TTC549 (cell line): ENCODE results near the gene STIM2.
"Not testable (repeated sequence)": the region's sequence is repeated elsewhere in the genome, so short reads cannot be mapped to it uniquely, and the experiment has no call there.

Source experiments
- FAIRE-seq: peaks from 2 replicates; lab custom pipeline; 2012; peaks lifted over from hg19 to GRCh38; lab: Jason Lieb, UNC

Gene STIM2

DNA sequence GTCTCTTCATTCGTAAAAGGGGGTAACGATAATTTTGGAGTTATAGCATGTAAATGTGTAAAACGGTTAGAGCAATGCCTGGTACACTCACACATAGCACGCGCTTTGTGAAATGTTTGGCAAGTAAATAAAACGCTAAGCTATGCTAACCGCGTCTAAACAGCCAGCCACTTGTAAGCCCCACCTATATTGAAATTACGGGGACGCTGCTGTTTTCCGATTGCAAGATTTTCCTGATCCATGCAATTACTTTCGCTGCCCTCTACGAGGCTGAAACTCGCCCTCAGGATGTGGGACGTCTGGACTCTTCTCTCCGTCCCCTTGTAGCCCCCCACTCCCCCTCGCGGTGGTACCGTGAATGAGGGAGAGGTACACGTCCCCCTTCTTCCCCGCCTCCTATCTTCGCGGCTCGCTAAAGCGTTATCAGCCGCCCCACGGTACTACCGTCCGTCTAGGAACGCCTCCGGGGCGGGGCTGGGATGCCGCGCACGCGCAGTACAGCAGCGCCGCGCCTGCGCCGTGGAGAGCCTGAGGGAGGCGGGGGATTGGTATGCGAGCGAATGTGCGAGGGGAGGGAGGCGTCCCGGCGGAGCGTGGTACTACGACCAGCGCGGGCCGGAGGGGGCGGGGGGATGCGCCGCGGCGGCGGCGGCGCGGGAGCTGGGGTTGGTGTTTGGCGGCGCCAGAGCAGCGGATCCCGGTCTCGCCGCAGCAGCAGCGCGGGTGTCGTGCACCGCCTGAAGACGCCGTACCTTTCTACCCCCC is at the start of gene STIM2:
STIM2 (plus strand) TSS at position 685 of the 765 bp plus-strand sequence.
- peak; percentile 28 for FAIRE-seq

DNA sequence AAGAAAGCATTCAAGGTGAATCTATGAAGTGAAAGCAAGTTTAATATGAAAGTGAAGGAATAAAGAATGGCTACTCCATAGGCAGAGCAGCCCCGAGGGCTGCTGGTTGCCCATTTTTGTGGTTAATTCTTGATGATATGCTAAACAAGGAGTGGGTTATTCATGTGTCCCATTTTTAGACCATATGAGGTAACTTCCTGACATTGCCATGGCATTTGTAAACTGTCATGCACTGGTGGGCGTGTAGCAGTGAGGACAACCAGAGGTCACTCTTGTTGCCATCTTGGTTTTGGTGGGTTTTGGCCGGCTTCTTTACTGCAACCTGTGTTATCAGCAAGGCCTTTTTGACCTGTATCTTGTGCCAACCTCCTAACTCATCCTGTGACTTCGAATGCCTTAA is 49.1 kb upstream of the STIM2 start:
- FAIRE-seq: not testable (repeated sequence)

DNA sequence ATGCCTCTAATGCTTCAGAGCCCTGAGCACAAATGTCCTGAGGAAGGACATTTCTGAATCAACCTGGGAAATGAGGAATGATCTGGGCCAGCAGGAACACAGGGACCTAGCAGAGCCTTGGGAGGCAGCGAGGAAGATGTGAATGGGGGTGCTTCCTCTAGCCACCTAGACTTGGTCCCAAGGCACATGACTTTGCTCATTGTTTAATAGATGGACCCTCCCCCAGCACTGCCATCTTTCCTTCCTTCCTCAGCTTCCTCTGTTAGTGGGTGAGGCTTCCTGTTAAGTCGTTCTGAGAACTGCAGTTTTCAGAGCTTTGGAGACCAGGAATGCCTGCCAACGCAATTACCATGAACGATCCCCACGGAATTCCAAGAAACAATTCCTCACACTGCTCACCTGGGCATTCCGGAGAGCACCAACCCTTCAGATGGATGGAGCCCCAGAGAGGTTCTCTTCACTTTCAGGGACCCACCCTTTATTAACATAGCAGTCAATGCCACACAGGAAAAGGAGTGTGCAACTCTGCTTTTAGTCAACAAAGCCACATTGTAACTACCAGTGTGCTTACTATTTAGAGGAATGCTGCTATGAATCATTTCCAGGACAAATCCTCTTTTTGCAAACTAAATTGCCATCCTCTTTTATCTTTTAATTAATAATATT is 48.5 kb upstream of the STIM2 start:
- no peak for FAIRE-seq

DNA sequence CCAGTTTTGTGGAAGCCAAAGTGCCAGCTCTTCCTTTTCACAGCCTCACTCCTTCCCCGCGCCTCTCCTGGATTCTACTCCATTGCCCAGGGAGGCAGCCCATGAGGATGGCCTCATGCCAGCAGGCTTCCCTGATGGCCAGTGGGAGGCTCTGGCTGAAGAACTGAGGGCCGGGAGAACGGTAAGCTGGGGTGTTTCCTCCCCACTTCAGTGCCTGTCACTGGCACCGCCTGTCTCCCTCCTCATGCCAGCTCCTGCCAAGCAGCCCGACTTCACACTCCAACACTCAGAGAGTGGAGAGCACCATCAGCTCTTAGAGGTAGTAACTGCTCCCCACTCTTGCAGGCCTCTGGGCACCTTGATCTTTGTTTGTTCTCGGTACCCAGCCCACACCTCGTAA is 46.9 kb upstream of the STIM2 start:
- no peak for FAIRE-seq

DNA sequence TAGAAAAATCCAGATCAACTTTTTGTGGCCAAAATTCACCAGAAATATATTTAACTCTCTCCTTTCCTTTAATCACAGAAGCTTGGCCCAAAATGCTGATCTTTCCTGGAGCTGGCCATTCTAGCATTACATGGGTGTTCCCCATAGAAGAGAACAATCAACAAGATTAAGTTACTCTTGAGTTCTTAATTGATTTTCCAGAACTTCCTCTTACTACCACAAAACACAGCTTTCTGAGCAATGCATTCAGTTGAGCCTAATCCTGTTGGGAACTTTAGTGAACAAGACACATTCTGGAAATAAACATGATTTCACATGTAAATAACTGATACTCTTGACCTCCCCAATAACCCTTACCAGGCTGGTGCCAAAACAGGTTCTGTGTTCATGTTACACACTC is 45.4 kb upstream of the STIM2 start:
- no peak for FAIRE-seq

DNA sequence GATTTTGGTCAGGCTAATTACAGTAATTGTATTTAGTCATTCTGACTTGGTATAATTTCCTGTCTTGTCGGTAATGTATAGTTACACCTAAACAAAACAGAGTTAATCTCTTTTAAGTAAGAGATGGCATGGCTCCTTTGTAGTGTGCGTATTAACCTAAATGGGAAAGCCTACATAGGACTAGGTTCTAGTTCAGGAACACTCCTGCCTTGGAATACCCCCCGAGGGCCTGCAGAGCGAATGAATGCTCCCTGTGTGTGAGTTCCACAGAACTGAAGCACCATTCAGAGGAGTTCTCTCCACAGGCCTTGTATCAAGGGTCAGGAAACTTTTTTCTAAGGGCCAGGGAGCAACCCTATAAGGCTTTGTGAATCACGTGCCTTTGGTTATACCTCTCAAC is 44.9 kb upstream of the STIM2 start:
- FAIRE-seq: no peak

DNA sequence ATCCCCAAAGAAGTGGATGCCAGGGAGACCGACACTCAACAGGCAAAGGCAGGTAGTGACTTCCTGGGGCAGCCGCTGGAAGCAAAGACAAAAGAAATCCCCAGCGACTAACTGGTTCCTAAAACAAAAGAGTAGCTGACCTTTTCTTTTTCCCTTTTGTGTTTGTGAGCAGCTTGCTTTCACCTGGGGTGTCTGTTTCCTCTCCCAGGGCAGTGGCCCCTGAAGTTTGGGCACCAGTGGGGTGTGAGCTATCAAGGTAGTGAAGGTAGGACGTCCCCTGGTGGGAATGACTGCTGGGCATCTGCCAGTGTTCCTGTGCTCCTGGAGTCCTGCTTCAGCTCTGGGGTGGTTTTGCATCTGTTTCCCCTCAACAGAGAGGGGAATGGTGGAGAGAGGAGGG is 41.6 kb upstream of the STIM2 start:
- FAIRE-seq: no peak

DNA sequence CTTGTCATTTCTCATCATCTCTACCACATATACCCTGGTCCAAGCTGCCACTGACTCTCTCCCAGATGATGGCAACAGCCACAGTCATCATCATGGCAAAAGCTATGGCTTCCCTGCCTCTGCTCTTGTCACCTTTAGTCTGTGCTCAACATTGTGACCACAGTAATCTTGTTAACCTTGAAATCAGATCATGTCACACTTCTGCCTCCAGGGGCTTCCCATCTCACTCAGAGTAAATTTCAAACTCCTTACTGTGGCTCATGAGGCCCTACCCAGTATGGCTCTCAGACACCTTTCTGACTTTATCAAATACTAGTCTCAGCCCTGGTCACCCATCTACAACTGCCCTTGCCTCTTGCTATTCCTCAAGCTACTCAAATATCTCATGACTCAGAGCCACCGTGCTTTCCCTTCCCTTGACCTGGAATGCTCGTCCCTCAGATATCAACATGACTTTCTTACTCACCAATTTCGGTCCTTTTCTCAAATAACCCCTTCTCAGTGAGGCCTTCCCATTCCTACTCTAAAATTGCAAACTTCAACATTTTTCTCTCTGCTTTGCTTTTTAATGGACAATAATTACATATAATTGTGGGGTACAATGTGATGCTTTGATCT is 41.1 kb upstream of the STIM2 start:
- FAIRE-seq: no peak

DNA sequence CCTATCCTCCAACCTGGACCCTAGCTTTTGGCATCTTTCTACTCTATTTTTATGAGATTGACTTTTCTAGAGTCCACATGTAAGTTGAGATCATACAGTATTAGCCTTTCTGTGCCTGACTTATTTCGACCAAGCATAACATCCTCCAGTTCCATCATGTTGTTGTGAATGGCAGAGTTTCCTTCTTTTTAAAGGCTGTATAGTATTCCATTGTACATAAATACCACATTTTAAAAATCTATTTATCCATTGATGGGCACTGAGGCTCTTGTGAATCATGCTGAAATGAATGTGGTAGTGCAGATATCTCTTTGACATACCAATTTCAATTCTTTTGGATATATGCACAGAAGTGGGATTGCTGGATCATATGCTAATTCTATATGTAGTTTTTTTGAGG is 40.3 kb upstream of the STIM2 start:
- no peak for FAIRE-seq

DNA sequence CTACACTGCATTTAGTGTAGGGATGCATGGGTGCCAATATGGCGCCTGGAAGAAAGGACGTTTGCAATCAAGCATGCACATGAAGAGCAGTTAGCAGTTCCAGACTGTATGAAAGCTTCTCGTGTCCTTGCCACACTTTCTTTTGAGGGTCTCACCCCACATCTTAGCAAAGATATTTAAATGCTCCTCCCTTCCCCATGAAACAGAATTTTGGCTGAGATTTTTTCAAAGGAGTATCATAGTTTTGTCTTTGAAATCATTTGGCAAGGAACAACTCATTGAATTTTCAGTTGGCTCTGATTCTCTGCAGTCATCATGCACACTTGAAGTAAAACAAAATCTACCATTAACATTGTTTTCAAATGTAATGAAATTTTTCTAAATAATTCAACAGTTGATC is 39.6 kb upstream of the STIM2 start:
- FAIRE-seq: no peak

DNA sequence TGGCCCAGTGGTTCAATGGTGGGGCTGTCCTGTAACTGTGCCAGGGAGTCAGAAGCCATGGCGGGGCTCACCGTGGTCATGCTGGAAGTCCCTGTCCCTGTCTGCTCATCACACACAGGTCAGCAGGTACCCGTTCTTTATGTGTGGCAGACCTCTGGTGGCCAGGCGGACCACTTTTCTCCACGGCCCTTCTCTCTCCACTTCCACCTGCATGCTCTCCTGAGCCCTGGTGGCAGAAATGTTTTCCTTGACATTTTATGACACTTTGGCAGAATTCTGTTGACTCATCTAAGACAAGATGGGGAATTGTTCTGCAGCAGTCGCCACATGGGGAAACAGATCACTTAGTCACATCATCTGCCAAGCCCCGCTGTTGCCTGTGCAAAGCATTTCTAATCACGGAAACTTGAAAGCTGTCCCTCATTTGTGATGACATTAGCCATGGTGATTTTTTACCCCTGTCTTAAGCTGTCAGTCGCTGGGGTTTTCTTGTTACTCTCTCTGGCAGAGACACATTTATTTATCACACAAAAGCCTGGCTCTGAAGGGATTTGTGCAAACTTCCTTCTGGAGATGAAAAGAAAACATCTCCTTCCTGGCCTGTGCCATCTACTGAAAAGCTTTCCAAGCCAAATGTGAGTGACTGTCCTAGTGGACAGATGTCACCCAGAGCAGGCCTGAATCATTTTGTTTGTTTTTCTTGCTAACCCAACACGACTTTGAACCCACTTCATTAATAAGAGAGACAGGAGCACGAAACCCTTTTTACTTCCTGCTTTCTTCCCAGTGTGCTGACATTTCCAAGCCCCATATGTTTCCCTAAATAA is 38.8 kb upstream of the STIM2 start:
- FAIRE-seq: no peak

DNA sequence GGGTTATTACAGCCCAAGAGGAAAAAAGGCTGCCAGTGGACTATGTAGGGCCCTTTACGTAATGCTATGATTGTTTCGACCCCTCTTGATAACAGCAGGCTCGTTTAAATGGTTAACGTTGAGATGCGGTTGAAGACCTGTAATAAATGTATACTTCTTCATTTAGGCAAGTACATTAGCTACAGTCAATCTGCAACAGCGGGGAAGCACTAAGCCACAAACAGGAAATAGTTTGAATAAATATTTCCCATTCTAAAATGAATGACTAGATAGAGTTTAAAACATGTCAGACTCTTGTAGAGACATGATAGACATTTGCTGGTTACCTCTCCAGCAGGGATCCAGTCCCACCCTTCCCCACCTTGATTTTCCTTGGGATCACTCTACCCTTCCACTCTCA is 38.1 kb upstream of the STIM2 start:
- FAIRE-seq: no peak

DNA sequence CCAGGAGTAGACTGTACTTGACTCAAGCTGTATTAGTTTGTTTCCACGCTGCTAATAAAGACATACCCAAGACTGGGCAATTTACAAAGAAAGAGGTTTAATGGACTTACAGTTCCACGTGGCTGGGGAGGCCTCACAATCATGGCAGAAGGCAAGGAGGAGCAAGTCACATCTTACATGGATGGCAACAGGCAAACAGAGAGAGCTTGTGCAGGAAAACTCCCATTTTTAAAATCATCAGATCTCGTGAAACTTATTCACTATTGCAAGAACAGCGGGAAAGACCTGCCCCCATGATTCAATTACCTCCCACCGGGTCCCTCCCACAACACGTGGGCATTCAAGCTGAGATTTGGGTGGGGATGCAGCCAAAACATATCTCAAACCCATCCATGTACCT is 37.7 kb upstream of the STIM2 start:
- FAIRE-seq: not testable (repeated sequence)

DNA sequence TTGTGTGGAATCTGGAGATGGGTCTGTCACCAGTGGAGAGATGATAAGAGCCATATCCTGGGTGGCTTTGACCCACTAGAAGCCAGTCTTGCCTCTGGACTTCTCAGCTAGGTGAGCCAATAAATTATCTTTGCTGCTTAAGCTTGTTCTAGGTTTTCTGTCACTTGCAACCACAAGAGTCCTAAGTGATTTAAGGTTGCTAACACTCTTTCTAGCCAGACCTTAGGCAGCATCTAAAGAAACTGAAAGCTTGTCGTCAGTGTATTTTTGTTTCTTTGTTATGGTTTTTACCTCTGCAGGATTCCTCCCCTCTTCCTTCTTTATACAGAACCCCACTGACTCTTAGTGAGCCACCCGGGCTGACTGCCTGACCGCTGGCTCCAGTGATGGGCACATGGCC is 37.1 kb upstream of the STIM2 start:
- no peak for FAIRE-seq

DNA sequence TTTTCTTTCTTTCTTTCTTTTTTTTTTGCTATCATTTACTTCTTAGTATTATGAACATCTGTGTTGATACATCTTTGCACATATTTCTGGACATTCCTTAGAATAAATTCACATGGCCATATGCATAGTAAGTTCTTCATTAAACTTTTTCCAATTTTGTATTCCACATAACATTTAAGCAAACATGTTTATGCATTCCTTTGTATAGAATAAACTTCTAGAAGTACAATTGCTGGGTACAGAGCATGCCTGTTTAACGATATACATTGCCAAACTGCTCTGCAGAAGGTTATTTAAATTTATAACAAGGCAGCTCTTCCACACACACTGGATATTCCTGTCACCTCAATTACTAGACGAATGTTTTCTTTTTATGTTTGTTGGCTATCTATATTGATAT is 36.0 kb upstream of the STIM2 start:
- FAIRE-seq: no peak

DNA sequence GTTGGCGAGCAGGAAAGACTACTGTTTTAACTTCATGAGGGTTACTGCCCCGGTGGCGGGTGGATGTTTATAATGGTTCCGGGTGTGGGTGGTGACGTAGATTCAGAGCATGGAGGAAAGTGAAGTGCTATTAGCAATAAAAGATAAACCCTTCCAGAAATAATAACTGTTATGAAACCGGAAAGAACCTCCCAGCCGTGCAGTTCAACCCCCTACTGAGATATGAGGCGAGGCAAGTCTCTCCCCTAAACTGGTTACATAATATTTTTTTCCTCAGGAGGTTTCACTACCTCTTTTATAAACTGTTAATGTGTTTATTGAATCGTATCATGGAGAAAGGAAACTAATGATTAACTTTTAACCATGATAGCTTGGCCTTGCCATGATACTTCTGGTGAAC is 33.9 kb upstream of the STIM2 start:
- no peak for FAIRE-seq

DNA sequence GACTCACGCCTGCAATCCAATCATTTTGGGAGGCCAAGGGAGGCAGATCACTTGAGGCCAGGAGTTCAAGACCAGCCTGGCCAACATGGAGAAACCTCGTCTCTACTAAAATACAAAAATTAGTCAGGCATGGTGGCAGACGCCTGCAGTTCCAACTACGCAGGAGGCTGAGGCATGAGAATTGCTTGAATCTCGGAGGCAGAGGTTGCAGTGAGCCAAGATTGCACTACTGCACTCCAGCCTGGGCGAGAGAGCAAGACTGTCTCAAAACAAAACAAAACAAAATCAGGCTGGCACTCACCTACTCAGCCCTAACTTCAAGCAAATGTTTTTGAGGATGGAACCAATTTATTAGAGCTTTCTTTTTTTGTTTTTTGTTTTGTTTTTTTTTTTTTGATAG is 33.3 kb upstream of the STIM2 start:
- FAIRE-seq: not testable (repeated sequence)

DNA sequence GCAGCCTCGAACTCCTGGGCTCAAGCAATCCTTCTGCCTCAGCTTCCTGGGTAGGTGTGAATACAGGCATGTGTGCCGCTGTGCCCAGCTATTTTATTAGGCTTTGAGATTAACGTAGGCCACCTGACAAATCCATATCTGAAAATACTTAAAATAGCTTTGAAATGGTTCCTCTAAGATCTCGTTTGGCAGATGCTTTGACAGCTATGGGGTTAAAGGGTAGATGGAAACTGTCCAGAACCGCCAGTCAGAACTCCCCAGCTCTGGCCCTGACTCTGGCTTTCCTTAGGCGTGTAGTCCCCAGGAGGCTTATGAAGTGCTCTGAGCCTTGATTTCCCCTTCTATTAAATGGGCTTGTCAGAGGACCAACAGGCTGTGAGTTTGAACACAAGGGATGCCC is 32.8 kb upstream of the STIM2 start:
- no peak for FAIRE-seq

DNA sequence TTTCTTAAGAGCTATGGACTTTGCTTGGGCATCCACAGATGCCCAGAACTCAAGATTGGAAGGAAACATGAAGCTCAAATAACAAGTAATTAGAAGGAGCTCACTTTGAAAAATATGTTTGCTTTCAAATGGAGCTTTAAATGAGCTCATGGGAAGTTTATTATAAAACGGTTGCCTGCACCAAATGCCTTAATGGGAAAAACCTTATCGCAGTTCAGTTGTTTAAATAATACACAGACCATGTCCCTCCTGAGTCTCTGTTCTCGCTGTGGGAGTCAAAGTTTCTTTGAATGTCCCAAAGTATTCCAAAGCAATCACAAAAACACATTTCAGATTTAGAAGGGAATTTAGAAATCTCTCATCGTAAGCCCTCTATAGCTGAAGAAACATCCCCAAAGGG is 31.6 kb upstream of the STIM2 start:
- no peak for FAIRE-seq

DNA sequence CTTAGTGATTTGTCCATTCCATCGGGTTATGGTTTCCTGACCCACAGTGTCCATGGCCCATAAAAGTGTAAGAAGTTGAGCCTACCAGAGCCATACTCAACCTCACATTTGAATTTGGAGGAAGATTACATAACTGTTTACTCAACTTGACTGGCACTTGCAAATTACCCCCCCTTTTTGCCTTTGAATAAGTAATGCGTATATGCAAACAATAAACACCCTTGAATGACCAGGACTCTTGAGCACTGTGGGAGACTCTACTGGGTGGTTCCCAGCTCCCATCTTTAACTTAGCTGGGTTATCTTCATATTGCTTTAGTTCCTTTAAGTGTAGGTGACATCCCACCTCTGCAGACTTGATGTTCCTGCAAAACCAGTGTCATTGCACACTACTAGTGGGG is 30.6 kb upstream of the STIM2 start:
- FAIRE-seq: no peak

DNA sequence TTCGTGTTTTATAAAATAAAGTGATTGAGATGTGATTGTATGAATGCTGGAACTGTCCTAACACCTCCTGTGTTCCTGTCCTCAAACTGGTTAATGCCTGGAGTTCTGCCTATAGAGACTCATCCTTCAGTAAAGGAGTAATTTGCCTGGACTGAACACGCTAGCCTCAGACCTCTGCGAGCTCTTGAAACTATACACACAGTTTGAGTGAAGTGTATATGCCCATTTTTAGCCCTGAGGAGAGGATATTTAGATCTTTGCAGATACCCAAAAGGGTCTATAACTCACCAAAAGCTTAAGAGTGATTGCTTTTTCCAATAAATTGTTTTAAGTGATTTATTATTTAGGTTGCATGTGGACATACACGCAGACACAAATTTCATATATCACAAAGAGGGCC is 29.9 kb upstream of the STIM2 start:
- no peak for FAIRE-seq

DNA sequence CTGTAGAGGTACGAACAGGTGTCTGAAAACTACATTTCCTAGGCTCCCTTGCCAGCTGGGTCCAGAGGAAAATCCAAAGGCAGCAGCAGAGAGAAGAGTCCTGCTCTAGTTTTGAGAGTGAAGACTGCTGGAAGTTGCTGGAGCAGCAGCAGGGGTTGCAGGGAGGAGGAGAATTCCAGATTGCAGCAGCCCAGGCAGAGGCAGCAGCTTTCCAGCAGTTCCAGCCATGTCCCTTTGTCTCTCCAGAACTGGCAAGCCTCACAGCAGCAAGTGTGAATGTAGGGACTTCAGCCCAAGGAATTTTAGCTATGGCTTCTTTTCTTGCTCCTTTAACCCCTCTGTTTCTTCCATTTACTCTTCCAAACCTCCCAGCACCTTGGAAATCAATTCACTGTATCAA is 24.1 kb upstream of the STIM2 start:
- no peak for FAIRE-seq
